SK-N-SH (cell line): ENCODE measurements around the gene PCYT2. TPM values are rescaled to one million over a fixed set of nuclear protein-coding genes. Genes with fewer than 3 reads are reported as not detected.

Experiments
- CTCF ChIA-PET: fragments of 300-600, 350-600 bp; formaldehyde crosslinking; extraction: SDS; loops from one replicate; lab custom pipeline; 2021; lab: Yijun Ruan, JAX
- POLR2A ChIA-PET: fragments of 350-600 bp; sonication (Branson Sonifier 250); formaldehyde crosslinking; extraction: SDS; loops from one replicate; lab custom pipeline; 2020; ENCODE audit warnings: antibody characterized with exemption, inconsistent platforms; lab: Yijun Ruan, JAX
- DNase-seq: peaks from one replicate; pipeline ENCODE4 v3.0.0; 2012
- H2AFZ ChIP-seq: fragments of 200-600 bp; sonication (generic); 2 replicates; pipeline ENCODE4 v1.8.1; 2016; ENCODE audit warnings: antibody characterized with exemption, mild to moderate bottlenecking, low read depth
- H3F3A ChIP-seq: fragments of 200-600 bp; sonication (generic); replicated peaks from 2 replicates; pipeline ENCODE3; 2016; ENCODE audit warnings: antibody characterized with exemption, mild to moderate bottlenecking; ENCODE audit not compliant: insufficient read depth
- H3K27ac ChIP-seq, 2 experiments: fragments of 200-500 bp in 1 of 2; fragments of 200-600 bp in 1 of 2; sonication (Bioruptor generic) in 1 of 2; sonication (generic), shearing (Covaris generic) in 1 of 2; 2 replicates each; pipeline versions ENCODE4 v1.5.1 to v1.6.1; 2014 to 2016; ENCODE audit warnings: low read depth in 2 of 2, inconsistent platforms in 1 of 2, low read length in 1 of 2, mild to moderate bottlenecking in 1 of 2, mixed read lengths in 1 of 2
- H3K27me3 ChIP-seq: fragments of 200-600 bp; sonication (generic), shearing (Covaris generic); 2 replicates; pipeline ENCODE4 v1.6.1; 2016; ENCODE audit warnings: mixed run types; ENCODE audit not compliant: insufficient read depth
- H3K36me3 ChIP-seq, 2 experiments: fragments of 200-500 bp in 1 of 2; fragments of 200-600 bp in 1 of 2; sonication (Bioruptor generic) in 1 of 2; sonication (generic) in 1 of 2; replicated peaks in 1 of 2; 2 replicates each; pipeline versions ENCODE3 to v1.5.1; 2014 to 2016; ENCODE audit warnings: low read length in 1 of 2, mild to moderate bottlenecking in 1 of 2; ENCODE audit not compliant: insufficient read depth in 2 of 2, control insufficient read depth in 1 of 2
- H3K4me1 ChIP-seq, 2 experiments: fragments of 200-500 bp in 1 of 2; fragments of 200-600 bp in 1 of 2; sonication (Bioruptor generic) in 1 of 2; sonication (generic), shearing (Covaris generic) in 1 of 2; 2 replicates each; pipeline versions ENCODE4 v1.5.1 to v1.6.1; 2014 to 2016; ENCODE audit warnings: low read depth in 1 of 2, low read length in 1 of 2, mixed run types in 1 of 2; ENCODE audit not compliant: insufficient read depth in 2 of 2, control insufficient read depth in 1 of 2
- H3K4me2 ChIP-seq: fragments of 200-600 bp; sonication (generic), shearing (Covaris generic); 2 replicates; pipeline ENCODE4 v1.6.1; 2017; ENCODE audit warnings: mixed run types
- H3K4me3 ChIP-seq, 2 experiments: fragments of 200-500 bp in 1 of 2; fragments of 200-600 bp in 1 of 2; sonication (Bioruptor generic) in 1 of 2; sonication (generic), shearing (Covaris generic) in 1 of 2; 2 replicates each; pipeline versions ENCODE4 v1.5.1 to v1.8.1; 2014 to 2016; ENCODE audit warnings: low read depth in 2 of 2, inconsistent platforms in 1 of 2, low read length in 1 of 2, mild to moderate bottlenecking in 1 of 2, mixed read lengths in 1 of 2, moderate library complexity in 1 of 2
- H3K79me2 ChIP-seq: fragments of 200-600 bp; sonication (generic); 2 replicates; pipeline ENCODE4 v1.8.1; 2017; ENCODE audit warnings: mild to moderate bottlenecking; ENCODE audit not compliant: insufficient read depth
- H3K9ac ChIP-seq: fragments of 200-600 bp; sonication (generic); 2 replicates; pipeline ENCODE4 v1.6.1; 2017; ENCODE audit warnings: mixed run types
- H3K9me2 ChIP-seq: fragments of 200-600 bp; sonication (generic); 2 replicates; pipeline ENCODE4 v1.6.1; 2017; ENCODE audit warnings: mixed run types
- H3K9me3 ChIP-seq: fragments of 200-600 bp; sonication (generic); 2 replicates; pipeline ENCODE4 v1.6.1; 2017; ENCODE audit warnings: mixed run types, mild to moderate bottlenecking, moderate library complexity
- H4K20me1 ChIP-seq: fragments of 200-600 bp; sonication (generic); 2 replicates; pipeline ENCODE4 v1.6.1; 2017; ENCODE audit warnings: mild to moderate bottlenecking, mixed run types; ENCODE audit not compliant: insufficient read depth
- GATA2 ChIP-seq: sonication (generic); formaldehyde crosslinking; IDR thresholded peaks from 2 replicates; pipeline ENCODE4 v1.5.0; 2020; ENCODE audit warnings: mild to moderate bottlenecking, missing genetic modification reagents
- JUND ChIP-seq: IDR thresholded peaks from 2 replicates; pipeline ENCODE4 v1.4.0; 2012
- MXI1 ChIP-seq: IDR thresholded peaks from 2 replicates; pipeline ENCODE4 v1.6.1; 2012; ENCODE audit warnings: mild to moderate bottlenecking, low read depth, low read length, improper control_type of control experiment
- RFX5 ChIP-seq: IDR thresholded peaks from 2 replicates; pipeline ENCODE4 v1.6.1; 2012; ENCODE audit warnings: mild to moderate bottlenecking, improper control_type of control experiment, low read length
- TCF12 ChIP-seq: IDR thresholded peaks from 2 replicates; pipeline ENCODE4 v1.4.0; 2012
- WGBS: methylation state at CpG from one replicate; pipeline ENCODE4 v1.1.6; 2017; ENCODE audit warnings: low lambda C conversion rate; 5-methylcytosine and 5-hydroxymethylcytosine counted together
- polyA plus RNA-seq, 3 experiments: library from polyadenylated mRNA; depleted of rRNA; stranded (reverse); fragments of >200 nt; gene quantifications; 2 replicates each; pipeline ENCODE4 v1.2.3, GENCODE V29; 2012
- TF ChIP-seq, protein P1 (sequence below): IDR thresholded peaks from 2 replicates; pipeline ENCODE4 v1.4.0; 2012; ENCODE audit warnings: low read depth, borderline replicate concordance
- TF ChIP-seq, protein P2 (sequence below): IDR thresholded peaks from 2 replicates; pipeline ENCODE4; 2012
- TF ChIP-seq, protein P3 (sequence below): IDR thresholded peaks from 2 replicates; pipeline ENCODE4 v1.4.0; 2012; ENCODE audit warnings: low read depth, borderline replicate concordance

Gene PCYT2
- polyA plus RNA-seq, 1 of the 3 experiments (the other 2 are of a cell fraction): 46.2 TPM

DNA sequence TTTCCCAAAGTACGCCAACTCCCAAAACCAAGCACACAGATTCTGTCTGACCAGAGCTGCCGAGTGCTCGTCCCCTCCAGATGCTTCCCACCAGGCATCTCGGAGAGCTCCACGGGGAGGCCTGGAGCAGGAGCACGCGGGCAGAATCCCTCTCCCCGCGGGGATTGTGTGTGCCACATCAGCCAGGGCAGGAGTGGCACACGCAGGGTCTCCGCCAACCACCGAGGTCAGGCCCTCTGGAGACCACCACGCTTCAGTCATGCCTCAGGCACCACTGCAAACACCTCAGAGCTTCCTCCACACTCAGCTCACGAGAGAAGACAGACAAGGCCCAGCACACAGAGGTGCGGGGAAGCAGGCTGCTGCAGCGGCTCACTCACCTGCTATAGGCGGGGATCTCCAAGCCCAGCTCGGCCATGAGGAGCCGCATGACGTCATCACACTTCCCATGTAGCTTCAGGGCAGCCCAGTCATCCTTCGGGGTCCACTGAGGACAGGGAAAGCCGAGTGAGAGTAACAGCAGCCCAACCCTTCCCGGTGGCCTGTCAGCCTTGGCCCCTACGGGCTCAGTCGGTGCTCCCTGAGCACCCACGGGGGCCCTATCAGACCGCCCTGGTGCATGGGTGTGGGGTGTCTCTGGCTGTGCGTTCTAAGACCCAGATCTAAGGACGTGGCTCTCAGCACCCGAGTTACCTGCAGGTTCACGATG lies 2.3 kb upstream of the PCYT2 start:
- H3K27me3 ChIP-seq: no peaks in the 10 kb centered on the region
- H3K79me2 ChIP-seq: peaks cover 40% of the 10 kb centered on the region
- CTCF ChIA-PET: interaction anchor here (1.0 to 3.8 kb wide), 9 partner anchors 11 to 241 kb away, joined by 3 to 20 read pairs (median 4); partner anchors contain the start of genes DCXR and NPB

DNA sequence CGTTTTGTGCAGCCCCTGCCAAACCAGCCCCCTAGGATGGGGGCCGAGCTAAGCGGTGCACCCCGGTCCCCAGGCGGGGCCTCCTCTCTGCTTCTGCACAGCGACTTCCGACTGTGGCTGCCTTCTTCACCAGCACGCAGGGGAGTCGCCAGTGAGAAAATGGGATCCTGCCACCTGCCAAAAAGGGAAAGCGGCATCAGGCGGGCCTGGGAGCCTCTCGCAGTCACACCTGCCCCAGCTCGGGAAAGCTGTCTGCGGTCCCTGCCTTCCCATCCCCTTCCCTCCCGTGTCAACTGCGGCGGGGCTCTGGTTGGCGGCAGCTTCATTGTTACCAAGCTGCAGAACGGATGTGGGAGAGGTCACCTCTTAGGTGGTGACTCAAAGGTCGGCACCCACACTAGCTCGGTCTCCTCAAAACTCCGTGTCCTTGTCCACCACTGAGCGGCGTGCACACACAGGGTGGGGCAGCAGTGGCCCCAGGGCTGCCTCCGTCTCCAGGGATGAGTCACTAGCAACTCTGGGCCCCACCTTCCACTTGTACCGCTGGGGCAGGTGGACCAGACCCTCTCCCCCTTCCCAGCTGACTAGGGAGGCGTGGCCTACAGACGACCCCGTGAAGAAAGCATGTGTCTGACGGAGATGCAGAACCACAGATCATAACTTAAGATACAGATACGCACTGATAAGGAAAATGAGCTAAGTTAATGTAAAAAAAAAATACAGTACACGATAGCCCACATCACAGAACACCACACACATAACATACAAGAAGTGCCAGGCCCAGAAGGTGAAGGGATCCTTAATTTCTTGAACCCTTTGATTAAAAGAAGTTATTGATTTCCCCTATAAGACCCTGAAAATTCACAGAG lies 1.5 kb upstream of the PCYT2 start:
- Histone ChIP-seq H3K4me3 (no peak overlapping the region), H3K36me3 (peaks cover 23 to 60% of the 10 kb centered on the region in 2 experiments), H4K20me1 (peaks cover 35% of the 10 kb centered on the region), H3K9ac (no peak overlapping the region), H3K79me2 (peaks cover 35% of the 10 kb centered on the region), H2AFZ (no peak overlapping the region), H3K27me3 (no peaks in the 10 kb centered on the region), H3K9me3 (no peaks in the 10 kb centered on the region), H3K4me2 (no peak overlapping the region), H3F3A (peaks cover 19% of the 10 kb centered on the region), H3K9me2 (no peaks in the 10 kb centered on the region), H3K27ac (no peak overlapping the region), H3K4me1 (peaks cover 15 to 30% of the 10 kb centered on the region in 2 experiments)
- ChIA-PET CTCF (interaction anchor here (1.0 to 3.8 kb wide), 11 partner anchors 11 to 242 kb away, joined by 3 to 20 read pairs (median 4); partner anchors contain the start of genes DCXR and NPB), POLR2A (no interaction called here)
- TF ChIP-seq MXI1 (no peak), TCF12 (no peak)
- TF ChIP-seq, protein P1, sequence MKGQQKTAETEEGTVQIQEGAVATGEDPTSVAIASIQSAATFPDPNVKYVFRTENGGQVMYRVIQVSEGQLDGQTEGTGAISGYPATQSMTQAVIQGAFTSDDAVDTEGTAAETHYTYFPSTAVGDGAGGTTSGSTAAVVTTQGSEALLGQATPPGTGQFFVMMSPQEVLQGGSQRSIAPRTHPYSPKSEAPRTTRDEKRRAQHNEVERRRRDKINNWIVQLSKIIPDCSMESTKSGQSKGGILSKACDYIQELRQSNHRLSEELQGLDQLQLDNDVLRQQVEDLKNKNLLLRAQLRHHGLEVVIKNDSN: no peak
- no peak for DNase-seq
- 92% methylated on average over 30 of the region's 32 CpGs for WGBS

More for the DNA sequence above, 2.3 kb upstream of the PCYT2 start:
- Histone ChIP-seq H4K20me1 (peaks cover 39% of the 10 kb centered on the region), H3K36me3 (peaks cover 21 to 51% of the 10 kb centered on the region in 2 experiments), H3K4me1 (peaks cover 15 to 35% of the 10 kb centered on the region in 2 experiments), H2AFZ (no peak overlapping the region), H3K9ac (no peak overlapping the region), H3K9me3 (no peaks in the 10 kb centered on the region), H3K27ac (no peak overlapping the region), H3F3A (peaks cover 23% of the 10 kb centered on the region), H3K9me2 (no peaks in the 10 kb centered on the region), H3K4me3 (no peak overlapping the region), H3K4me2 (no peak overlapping the region)
- WGBS: 89% methylated on average over 19 of the region's 31 CpGs
- TF ChIP-seq RFX5 (no peak), JUND (no peak), TCF12 (no peak), MXI1 (no peak), GATA2 (CRISPR knock-in tag) (no peak)
- TF ChIP-seq, protein P2, sequence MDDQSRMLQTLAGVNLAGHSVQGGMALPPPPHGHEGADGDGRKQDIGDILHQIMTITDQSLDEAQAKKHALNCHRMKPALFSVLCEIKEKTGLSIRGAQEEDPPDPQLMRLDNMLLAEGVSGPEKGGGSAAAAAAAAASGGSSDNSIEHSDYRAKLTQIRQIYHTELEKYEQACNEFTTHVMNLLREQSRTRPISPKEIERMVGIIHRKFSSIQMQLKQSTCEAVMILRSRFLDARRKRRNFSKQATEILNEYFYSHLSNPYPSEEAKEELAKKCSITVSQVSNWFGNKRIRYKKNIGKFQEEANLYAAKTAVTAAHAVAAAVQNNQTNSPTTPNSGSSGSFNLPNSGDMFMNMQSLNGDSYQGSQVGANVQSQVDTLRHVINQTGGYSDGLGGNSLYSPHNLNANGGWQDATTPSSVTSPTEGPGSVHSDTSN: no peak
- TF ChIP-seq, protein P3, sequence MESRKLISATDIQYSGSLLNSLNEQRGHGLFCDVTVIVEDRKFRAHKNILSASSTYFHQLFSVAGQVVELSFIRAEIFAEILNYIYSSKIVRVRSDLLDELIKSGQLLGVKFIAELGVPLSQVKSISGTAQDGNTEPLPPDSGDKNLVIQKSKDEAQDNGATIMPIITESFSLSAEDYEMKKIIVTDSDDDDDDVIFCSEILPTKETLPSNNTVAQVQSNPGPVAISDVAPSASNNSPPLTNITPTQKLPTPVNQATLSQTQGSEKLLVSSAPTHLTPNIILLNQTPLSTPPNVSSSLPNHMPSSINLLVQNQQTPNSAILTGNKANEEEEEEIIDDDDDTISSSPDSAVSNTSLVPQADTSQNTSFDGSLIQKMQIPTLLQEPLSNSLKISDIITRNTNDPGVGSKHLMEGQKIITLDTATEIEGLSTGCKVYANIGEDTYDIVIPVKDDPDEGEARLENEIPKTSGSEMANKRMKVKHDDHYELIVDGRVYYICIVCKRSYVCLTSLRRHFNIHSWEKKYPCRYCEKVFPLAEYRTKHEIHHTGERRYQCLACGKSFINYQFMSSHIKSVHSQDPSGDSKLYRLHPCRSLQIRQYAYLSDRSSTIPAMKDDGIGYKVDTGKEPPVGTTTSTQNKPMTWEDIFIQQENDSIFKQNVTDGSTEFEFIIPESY: no peak
- POLR2A ChIA-PET: interaction anchor here (0.8 kb wide), 1 partner anchor 24 kb away, joined by 3 read pairs; the partner anchor contains the start of gene PYCR1
- DNase-seq: no peak
